Stomach (tissue), 9 donors: ENCODE data around the gene TOB2. TPM values are rescaled to one million over a fixed set of nuclear protein-coding genes. Genes with fewer than 3 reads are reported as not detected.
A peak's percentile ranks its signal among the peaks of the same experiment; 100 is the strongest.

ENCODE experiments used
- DNase-seq, 2 donors: peaks; one replicate each; pipeline versions ENCODE4 v3.0.0 to v3.0.0-alpha.2; 2013 to 2019
- H3K27ac ChIP-seq, 5 donors: fragments of 200-600 bp in 4 of 5; sonication (generic) in 4 of 5; one replicate each; pipeline ENCODE4 v1.5.1; 2013 to 2019; ENCODE audit warnings: mild to moderate bottlenecking in 1 of 5, moderate library complexity in 1 of 5
- H3K27me3 ChIP-seq, 3 donors: fragments of 200-600 bp; sonication (generic); one replicate each; pipeline ENCODE4 v1.5.1; 2017 to 2019; ENCODE audit warnings: mixed run types in 1 of 3
- H3K36me3 ChIP-seq, 4 donors: fragments of 200-600 bp; sonication (generic); 1 replicate in 3 of 4; 2 replicates in 1 of 4; pipeline ENCODE4 v1.5.1; 2016 to 2019
- H3K4me1 ChIP-seq, 4 donors: fragments of 200-600 bp; sonication (generic); one replicate each; pipeline ENCODE4 v1.5.1; 2016 to 2019
- H3K4me3 ChIP-seq, 4 donors: fragments of 200-600 bp; sonication (generic) in 3 of 4; one replicate each; pipeline ENCODE4 v1.5.1; 2016 to 2019; ENCODE audit warnings: mild to moderate bottlenecking in 1 of 4
- H3K9me3 ChIP-seq, 4 donors: fragments of 200-600 bp; sonication (generic); one replicate each; pipeline ENCODE4 v1.5.1; 2016 to 2019
- EP300 ChIP-seq: sonication (generic); formaldehyde crosslinking; IDR thresholded peaks from one replicate; pipeline ENCODE4 v1.6.1; 2017; ENCODE audit warnings: antibody characterized with exemption
- POLR2A ChIP-seq, 4 donors: fragments of 450-650 bp; IDR thresholded peaks; one replicate each; pipeline ENCODE4 v1.6.1; 2016; ENCODE audit warnings: antibody characterized with exemption in 4 of 4, control low read depth in 2 of 4, mild to moderate bottlenecking in 1 of 4, moderate library complexity in 1 of 4
- POLR2AphosphoS5 ChIP-seq, 3 donors: sonication (generic); formaldehyde crosslinking; IDR thresholded peaks; one replicate each; pipeline ENCODE4 v1.6.1; 2016; ENCODE audit warnings: antibody characterized with exemption in 3 of 3
- WGBS, 5 donors: extraction: QIAGEN DNeasy Blood & Tissue Kit in 3 of 5; methylation state at CpG; one replicate each; pipeline versions ENCODE4 v1.1.5 to v1.1.7; 2013 to 2018; 5-methylcytosine and 5-hydroxymethylcytosine counted together
- intact Hi-C: fragments of 100-400 bp; cut with DNase I; formaldehyde crosslinking; loops from one replicate; pipeline ENCODE4 v1.15.1; 2023; ENCODE audit warnings: low total_unique reads
- polyA plus RNA-seq, 3 donors: library from polyadenylated mRNA; stranded (reverse); fragments of 200-250 nt; gene quantifications; one replicate each; pipeline ENCODE4 v1.2.3, GENCODE V29; 2013
- total RNA-seq, 5 donors: library from RNA; depleted of rRNA; stranded (reverse); fragments of >200 nt; gene quantifications; one replicate each; pipeline versions ENCODE4 v1.1.0 to v1.2.3, GENCODE V29; 2014 to 2016
- TF ChIP-seq, protein P1 (sequence below), 7 experiments: fragments of 450-650 bp in 4 of 7; fragments of 200-600 bp in 3 of 7; sonication (generic) in 3 of 7; IDR thresholded peaks; one replicate each; pipeline ENCODE4 v1.5.1; 2016 to 2019; ENCODE audit warnings: antibody characterized with exemption in 7 of 7, control low read depth in 2 of 7, mild to moderate bottlenecking in 1 of 7
- donor health status: healthy with polysubstance abuse.
- donor health status: Bipolar disorder and iron deficiency.
- donor health status: healthy.

The TOB2 gene
- total and polyA plus RNA-seq, 8 donors = 11.0 to 42.4 (median 24.5) TPM

DNA sequence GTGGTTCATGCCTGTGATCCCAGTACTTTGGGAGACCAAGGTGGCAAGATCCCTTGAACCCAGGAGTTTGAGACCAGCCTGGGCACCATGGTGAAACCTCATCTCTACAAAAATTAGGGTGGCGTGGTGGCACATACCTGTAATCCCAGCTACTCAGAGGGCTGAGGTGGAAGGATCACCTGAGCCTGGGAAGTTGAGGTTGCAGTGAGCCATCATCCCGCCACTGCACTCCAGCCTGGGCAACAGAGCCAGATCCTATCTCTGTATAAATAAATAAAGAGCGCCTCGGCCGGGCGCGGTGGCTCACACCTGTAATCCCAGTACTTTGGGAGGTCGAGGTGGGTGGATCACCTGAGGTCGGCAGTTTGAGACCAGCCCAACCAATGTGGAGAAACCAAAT lies 27.9 kb downstream of the TOB2 start:
- no peak for DNase-seq
- intact Hi-C loops = no loop called here
- TF ChIP-seq EP300 (no peak), POLR2AphosphoS5 (IDR thresholded peaks at IDR 0.05) (no peak), POLR2A (IDR thresholded peaks at IDR 0.05) (no peak)
- TF ChIP-seq, protein P1, sequence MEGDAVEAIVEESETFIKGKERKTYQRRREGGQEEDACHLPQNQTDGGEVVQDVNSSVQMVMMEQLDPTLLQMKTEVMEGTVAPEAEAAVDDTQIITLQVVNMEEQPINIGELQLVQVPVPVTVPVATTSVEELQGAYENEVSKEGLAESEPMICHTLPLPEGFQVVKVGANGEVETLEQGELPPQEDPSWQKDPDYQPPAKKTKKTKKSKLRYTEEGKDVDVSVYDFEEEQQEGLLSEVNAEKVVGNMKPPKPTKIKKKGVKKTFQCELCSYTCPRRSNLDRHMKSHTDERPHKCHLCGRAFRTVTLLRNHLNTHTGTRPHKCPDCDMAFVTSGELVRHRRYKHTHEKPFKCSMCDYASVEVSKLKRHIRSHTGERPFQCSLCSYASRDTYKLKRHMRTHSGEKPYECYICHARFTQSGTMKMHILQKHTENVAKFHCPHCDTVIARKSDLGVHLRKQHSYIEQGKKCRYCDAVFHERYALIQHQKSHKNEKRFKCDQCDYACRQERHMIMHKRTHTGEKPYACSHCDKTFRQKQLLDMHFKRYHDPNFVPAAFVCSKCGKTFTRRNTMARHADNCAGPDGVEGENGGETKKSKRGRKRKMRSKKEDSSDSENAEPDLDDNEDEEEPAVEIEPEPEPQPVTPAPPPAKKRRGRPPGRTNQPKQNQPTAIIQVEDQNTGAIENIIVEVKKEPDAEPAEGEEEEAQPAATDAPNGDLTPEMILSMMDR (IDR thresholded peaks at IDR 0.05) = no peak
- WGBS, 5 donors = 59 to 83% (median 69%) methylated on average over 8 to 9 of the region's 9 CpGs
- H3K27me3 ChIP-seq = no peaks in the 10 kb centered on the region
- H3K27ac ChIP-seq = peak overlapping the region; percentile 83 to 100 (median 99)
- H3K36me3 ChIP-seq = peaks cover 3 to 15% (median 12%) of the 10 kb centered on the region in 4 donors
- peaks cover 44 to 55% (median 53%) of the 10 kb centered on the region in 4 donors for H3K4me1 ChIP-seq
- H3K4me3 ChIP-seq = peak overlapping the region in 1 of 4 donors; percentile 3
- H3K9me3 ChIP-seq = no peaks in the 10 kb centered on the region

DNA sequence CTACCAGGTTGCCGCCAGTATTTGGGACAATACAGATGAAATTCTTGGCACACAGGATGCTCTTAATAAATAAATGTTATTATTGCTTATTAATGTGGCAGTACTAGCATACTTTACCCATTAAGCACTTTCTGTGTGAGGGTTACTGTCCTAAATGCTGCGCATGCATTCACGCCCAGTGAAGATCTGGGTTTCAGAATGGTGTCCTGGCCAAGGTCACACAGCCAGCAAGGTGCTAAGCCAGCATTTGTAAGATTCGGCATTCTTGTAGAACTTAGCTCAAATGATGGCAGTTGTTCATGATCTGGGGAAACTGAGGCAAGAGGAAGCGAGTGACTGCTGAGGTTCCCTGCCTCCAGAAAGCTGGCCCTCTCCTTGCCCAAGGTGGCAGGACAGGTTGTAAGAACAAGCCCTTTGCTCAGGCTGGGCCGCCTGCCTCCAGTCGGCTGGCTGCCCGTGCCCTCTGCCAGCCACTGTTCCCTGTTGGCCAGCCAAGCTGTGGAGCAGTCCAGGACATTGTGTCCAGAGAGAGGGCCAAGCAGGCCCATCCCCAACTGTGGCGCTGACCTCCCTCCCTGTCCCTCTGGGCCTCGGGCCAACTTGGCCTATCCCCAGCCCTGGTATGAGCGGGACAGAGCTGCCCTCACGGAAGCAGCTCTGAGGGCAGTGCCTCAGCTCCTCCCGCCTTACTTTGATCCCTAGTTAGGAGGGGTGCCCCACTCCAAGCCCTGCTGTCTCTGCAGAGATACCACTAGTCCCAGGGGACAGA lies 28.8 kb downstream of the TOB2 start:
- intact Hi-C loops = no loop called here
- Histone ChIP-seq H3K36me3 (peaks cover 0 to 6% (median 3%) of the 10 kb centered on the region in 4 donors), H3K9me3 (no peaks in the 10 kb centered on the region), H3K4me3 (peak overlapping the region in 1 of 4 donors; percentile 3), H3K27me3 (no peaks in the 10 kb centered on the region), H3K27ac (peak overlapping the region; percentile 83 to 100 (median 99)), H3K4me1 (peaks cover 47 to 60% (median 56%) of the 10 kb centered on the region in 4 donors)
- DNase-seq = peak; percentile 60 to 99
- TF ChIP-seq POLR2AphosphoS5 (IDR thresholded peaks at IDR 0.05) (peak; percentile 97 to 100 (median 98)), POLR2A (IDR thresholded peaks at IDR 0.05) (no peak), EP300 (peak; percentile 99)
- TF ChIP-seq, protein P1 (IDR thresholded peaks at IDR 0.05) = peak in 1 of 7 experiments; percentile 20
- WGBS, 5 donors = 25 to 48% (median 40%) methylated on average over 9 to 13 of the region's 13 CpGs

DNA sequence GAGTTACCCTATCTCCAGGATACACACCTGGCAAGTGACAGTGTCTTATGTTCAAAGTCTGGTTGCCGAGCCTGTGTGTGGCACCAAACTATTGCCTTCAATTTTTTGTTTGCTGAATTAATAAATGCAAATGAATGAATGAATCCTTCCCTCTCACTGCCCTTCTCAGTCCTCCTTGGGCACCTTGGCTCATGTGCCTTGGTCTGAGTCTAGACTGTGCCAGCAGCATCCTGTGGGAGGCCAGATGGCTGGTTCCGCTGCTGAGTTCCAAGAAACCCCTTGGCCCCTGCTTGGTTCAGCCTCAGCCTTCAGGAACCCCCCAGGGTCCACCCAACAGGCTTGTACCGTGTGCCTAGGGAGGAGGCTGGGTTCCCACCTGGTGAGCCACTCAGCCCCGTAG lies 31.0 kb downstream of the TOB2 start:
- DNase-seq = no peak
- peak overlapping the region; percentile 95 to 100 (median 100) for H3K27ac ChIP-seq
- peak overlapping the region in 3 of 4 donors; percentile 8 to 76 (median 61) for H3K4me3 ChIP-seq
- peaks cover 65 to 83% (median 79%) of the 10 kb centered on the region in 4 donors for H3K4me1 ChIP-seq
- WGBS, 5 donors = 79 to 91% (median 83%) methylated on average over 4 of the region's 4 CpGs
- intact Hi-C loops = no loop called here
- no peaks in the 10 kb centered on the region for H3K9me3 ChIP-seq
- H3K36me3 ChIP-seq = no peaks in the 10 kb centered on the region
- no peaks in the 10 kb centered on the region for H3K27me3 ChIP-seq
- no peak for TF ChIP-seq POLR2A (IDR thresholded peaks at IDR 0.05)
- TF ChIP-seq EP300 = no peak
- no peak for TF ChIP-seq POLR2AphosphoS5 (IDR thresholded peaks at IDR 0.05)
- TF ChIP-seq, protein P1 (IDR thresholded peaks at IDR 0.05) = no peak

DNA sequence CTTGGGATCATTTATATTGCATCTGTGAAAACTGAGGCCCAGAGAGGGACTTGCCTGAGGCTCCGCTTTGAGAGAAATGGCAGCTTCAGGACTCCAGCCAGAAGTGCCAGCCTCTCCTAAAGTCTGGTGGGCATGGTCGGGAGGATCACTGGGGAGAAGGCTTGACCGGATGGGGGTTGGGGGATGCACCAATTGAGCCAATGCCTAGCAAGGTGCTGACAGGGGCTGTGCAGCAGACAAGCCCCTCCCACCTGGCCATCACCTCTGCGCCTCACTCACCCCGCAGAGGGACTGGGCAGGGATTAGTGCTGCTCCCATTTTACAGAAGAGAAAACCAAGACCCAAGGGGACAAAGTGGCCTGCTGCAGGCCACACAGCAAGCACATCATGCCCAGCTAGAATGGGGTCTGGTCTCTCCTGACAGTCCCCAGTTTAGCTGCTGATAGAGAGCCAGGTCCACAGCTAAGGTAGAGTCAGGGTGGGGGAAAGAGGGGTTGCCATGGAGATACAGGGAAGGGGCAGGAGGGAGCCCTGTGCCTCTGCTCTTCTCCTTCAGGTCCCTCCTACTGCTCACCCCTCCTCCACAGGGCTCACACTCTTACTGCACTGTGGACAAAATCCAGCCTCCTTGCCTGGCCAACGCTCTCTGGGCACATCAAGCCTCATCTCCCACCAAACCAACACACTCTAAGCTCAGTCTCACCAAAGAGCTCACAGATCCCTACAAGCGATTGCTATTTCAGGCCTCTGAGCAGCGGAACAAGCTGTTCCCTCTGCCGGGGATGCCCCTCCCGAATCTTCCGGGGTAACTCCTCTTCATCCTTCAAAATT lies 35.4 kb downstream of the TOB2 start:
- Histone ChIP-seq H3K9me3 (no peaks in the 10 kb centered on the region), H3K27ac (peak overlapping the region; percentile 52 to 100 (median 100)), H3K36me3 (no peaks in the 10 kb centered on the region), H3K4me1 (peaks cover 39 to 67% (median 55%) of the 10 kb centered on the region in 4 donors), H3K4me3 (no peak overlapping the region), H3K27me3 (no peaks in the 10 kb centered on the region)
- intact Hi-C loops = no loop called here
- TF ChIP-seq, protein P1 (IDR thresholded peaks at IDR 0.05) = no peak
- TF ChIP-seq EP300 (peak; percentile 98), POLR2AphosphoS5 (IDR thresholded peaks at IDR 0.05) (peak; percentile 66 to 97 (median 81)), POLR2A (IDR thresholded peaks at IDR 0.05) (no peak)
- no peak for DNase-seq
- WGBS, 5 donors = 70 to 83% (median 81%) methylated on average over 9 to 11 of the region's 11 CpGs
